A673 (cell line): ENCODE measurements around the gene DSCAM. TPM values are rescaled to one million over a fixed set of nuclear protein-coding genes. Genes with fewer than 3 reads are reported as not detected.
"Not testable (repeated sequence)": the region's sequence is repeated elsewhere in the genome, so short reads cannot be mapped to it uniquely, and the experiment has no call there.

Source experiments
- BruUV-seq: library from RNA; stranded (reverse); fragments of 400-500 nt; replicated peaks from 2 replicates; lab custom pipeline; 2021; lab: Mats Ljungman, UMichigan
- CTCF ChIA-PET: fragments of 300-600 bp; sonication (Branson Sonifier 250); formaldehyde crosslinking; loops from one replicate; lab custom pipeline; 2022; ENCODE audit warnings: antibody characterized with exemption; lab: Charles Lee
- POLR2A ChIA-PET: fragments of 300-600 bp; sonication (Branson Sonifier 250); formaldehyde crosslinking; loops from one replicate; lab custom pipeline; 2022; ENCODE audit warnings: antibody characterized with exemption; ENCODE audit not compliant: low non-redundant PET; lab: Charles Lee
- DNase-seq: peaks from one replicate; pipeline ENCODE4 v3.0.0-alpha.2; 2015; ENCODE audit warnings: low spot score
- H3K27ac ChIP-seq: fragments of 200-600 bp; sonication (generic); 2 replicates; pipeline ENCODE4 v1.5.1; 2016; ENCODE audit warnings: mixed run types, low read depth, mild to moderate bottlenecking, mixed read lengths, antibody characterized with exemption, low read length; ENCODE audit not compliant: poor library complexity, severe bottlenecking
- H3K27me3 ChIP-seq: fragments of 200-600 bp; sonication (generic); replicated peaks from 2 replicates; pipeline ENCODE4 v1.6.1; 2017; ENCODE audit warnings: mixed run types, low read depth, mild to moderate bottlenecking, mixed read lengths, antibody characterized with exemption, low read length; ENCODE audit not compliant: insufficient read depth, poor library complexity
- H3K36me3 ChIP-seq: fragments of 200-600 bp; sonication (generic); 2 replicates; pipeline ENCODE4 v1.6.1; 2016; ENCODE audit warnings: mixed run types, mild to moderate bottlenecking, mixed read lengths, antibody characterized with exemption, low read length; ENCODE audit not compliant: insufficient read depth, poor library complexity, severe bottlenecking
- H3K4me1 ChIP-seq: fragments of 200-600 bp; sonication (generic); 2 replicates; pipeline ENCODE4 v1.6.1; 2017; ENCODE audit warnings: mixed run types, mild to moderate bottlenecking, mixed read lengths, antibody characterized with exemption, low read length; ENCODE audit not compliant: insufficient read depth, poor library complexity, severe bottlenecking
- H3K4me3 ChIP-seq: fragments of 200-600 bp; sonication (generic); 2 replicates; pipeline ENCODE4 v1.5.1; 2016; ENCODE audit warnings: low read depth, mixed run types, mild to moderate bottlenecking, mixed read lengths, low read length; ENCODE audit not compliant: poor library complexity, severe bottlenecking
- H3K9me3 ChIP-seq: fragments of 200-600 bp; sonication (generic); 2 replicates; pipeline ENCODE4 v1.6.1; 2016; ENCODE audit warnings: mixed run types, low read depth, mild to moderate bottlenecking, mixed read lengths, antibody characterized with exemption, low read length; ENCODE audit not compliant: poor library complexity, severe bottlenecking
- EZH2 ChIP-seq: fragments of 200-600 bp; sonication (generic); IDR thresholded peaks from 2 replicates; pipeline ENCODE4 v1.6.1; 2017; ENCODE audit warnings: borderline replicate concordance, low read depth, mild to moderate bottlenecking, mixed read lengths, antibody characterized with exemption, low read length; ENCODE audit not compliant: poor library complexity, severe bottlenecking
- intact Hi-C: fragments of 100-400 bp; cut with micrococcal nuclease; formaldehyde crosslinking; loops from one replicate; pipeline ENCODE4 v1.10.0; 2022; ENCODE audit not compliant: unreplicated experiment
- total RNA-seq: library from RNA; stranded (reverse); gene quantifications from 2 replicates; pipeline ENCODE4 v1.2.3, GENCODE V29; 2021
- TF ChIP-seq, protein P1 (sequence below): fragments of 300-800, 200-600 bp; sonication (generic); conservative IDR thresholded peaks from 2 replicates; pipeline ENCODE4 v1.5.1; 2017; ENCODE audit warnings: low read depth, mild to moderate bottlenecking, antibody characterized with exemption, low read length, moderate library complexity, mixed read lengths

The DSCAM gene
- total RNA-seq, 1 experiment from 2014 or later = not detected

GRCh38 chr21:40186045-40186444 lies 660.9 kb downstream of the DSCAM start:
- CTCF ChIA-PET = no interaction called here

GRCh38 chr21:40185208-40185607 lies 661.8 kb downstream of the DSCAM start:
- BruUV-seq = no TSS peak
- Histone ChIP-seq H3K4me3 (no peak overlapping the region), H3K9me3 (peaks cover 48% of the 10 kb centered on the region), H3K27ac (no peak overlapping the region), H3K4me1 (no peaks in the 10 kb centered on the region), H3K36me3 (no peaks in the 10 kb centered on the region), H3K27me3 (no peaks in the 10 kb centered on the region)
- POLR2A ChIA-PET = no interaction called here
- no peak for TF ChIP-seq EZH2
- TF ChIP-seq, protein P1, sequence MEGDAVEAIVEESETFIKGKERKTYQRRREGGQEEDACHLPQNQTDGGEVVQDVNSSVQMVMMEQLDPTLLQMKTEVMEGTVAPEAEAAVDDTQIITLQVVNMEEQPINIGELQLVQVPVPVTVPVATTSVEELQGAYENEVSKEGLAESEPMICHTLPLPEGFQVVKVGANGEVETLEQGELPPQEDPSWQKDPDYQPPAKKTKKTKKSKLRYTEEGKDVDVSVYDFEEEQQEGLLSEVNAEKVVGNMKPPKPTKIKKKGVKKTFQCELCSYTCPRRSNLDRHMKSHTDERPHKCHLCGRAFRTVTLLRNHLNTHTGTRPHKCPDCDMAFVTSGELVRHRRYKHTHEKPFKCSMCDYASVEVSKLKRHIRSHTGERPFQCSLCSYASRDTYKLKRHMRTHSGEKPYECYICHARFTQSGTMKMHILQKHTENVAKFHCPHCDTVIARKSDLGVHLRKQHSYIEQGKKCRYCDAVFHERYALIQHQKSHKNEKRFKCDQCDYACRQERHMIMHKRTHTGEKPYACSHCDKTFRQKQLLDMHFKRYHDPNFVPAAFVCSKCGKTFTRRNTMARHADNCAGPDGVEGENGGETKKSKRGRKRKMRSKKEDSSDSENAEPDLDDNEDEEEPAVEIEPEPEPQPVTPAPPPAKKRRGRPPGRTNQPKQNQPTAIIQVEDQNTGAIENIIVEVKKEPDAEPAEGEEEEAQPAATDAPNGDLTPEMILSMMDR = no peak
- intact Hi-C loops = no loop called here
- DNase-seq = no peak
- CTCF ChIA-PET = no interaction called here

More at GRCh38 chr21:40186045-40186444, 660.9 kb downstream of the DSCAM start:
- POLR2A ChIA-PET = no interaction called here
- no peak for TF ChIP-seq EZH2
- TF ChIP-seq, protein P1 = no peak
- peaks cover 51% of the 10 kb centered on the region for H3K9me3 ChIP-seq
- BruUV-seq = no TSS peak
- H3K27me3 ChIP-seq = no peaks in the 10 kb centered on the region
- no peaks in the 10 kb centered on the region for H3K4me1 ChIP-seq
- no peak overlapping the region for H3K27ac ChIP-seq
- intact Hi-C loops = no loop called here
- no peak overlapping the region for H3K4me3 ChIP-seq
- H3K36me3 ChIP-seq = no peaks in the 10 kb centered on the region
- DNase-seq = no peak

- H3K36me3 ChIP-seq, BruUV-seq, H3K4me1 ChIP-seq, H3K27me3 ChIP-seq, H3K4me3 ChIP-seq, intact Hi-C loops, CTCF ChIA-PET, H3K27ac ChIP-seq, POLR2A ChIA-PET: not testable (repeated sequence)
- peaks cover 30% of the 10 kb centered on the region for H3K9me3 ChIP-seq
- peak; percentile 1 for DNase-seq
Measured at GRCh38 chr21:40182491-40182890, 664.5 kb downstream of the DSCAM start.

GRCh38 chr21:40179166-40179565 lies 667.8 kb downstream of the DSCAM start:
- Histone ChIP-seq H3K9me3 (peaks cover 18% of the 10 kb centered on the region), H3K27me3 (no peaks in the 10 kb centered on the region), H3K4me1 (no peaks in the 10 kb centered on the region), H3K4me3 (no peak overlapping the region), H3K27ac (no peak overlapping the region), H3K36me3 (no peaks in the 10 kb centered on the region)
- POLR2A ChIA-PET = no interaction called here
- intact Hi-C loops = no loop called here
- TF ChIP-seq, protein P1 = no peak
- no peak for TF ChIP-seq EZH2
- no TSS peak for BruUV-seq
- CTCF ChIA-PET = no interaction called here
- DNase-seq = no peak
